K562 (cell line): ENCODE measurements around the gene ARAF. TPM values are rescaled to one million over a fixed set of nuclear protein-coding genes. Genes with fewer than 3 reads are reported as not detected.

Source experiments
- ARID3A ChIP-seq: IDR thresholded peaks from 2 replicates; pipeline ENCODE4 v1.6.1; 2012; ENCODE audit warnings: low read depth, low read length, improper control_type of control experiment, borderline replicate concordance
- CBX3 ChIP-seq, 2 experiments: IDR thresholded peaks; 1 replicate in 1 of 2; 2 replicates in 1 of 2; pipeline ENCODE4 v1.6.1; 2012; ENCODE audit warnings: inconsistent platforms in 2 of 2, low read length in 2 of 2, borderline replicate concordance in 1 of 2, control low read depth in 1 of 2
- COPS2 ChIP-seq: fragments of 450-650 bp; conservative IDR thresholded peaks from 2 replicates; pipeline ENCODE4 v1.6.1; 2016; ENCODE audit warnings: mild to moderate bottlenecking, moderate library complexity
- DNMT1 ChIP-seq: fragments of 450-650 bp; IDR thresholded peaks from 2 replicates; pipeline ENCODE4 v1.6.1; 2016; ENCODE audit warnings: antibody characterized with exemption, mild to moderate bottlenecking
- ELF2 ChIP-seq: fragments of 250-450 bp; sonication (Bioruptor Pico); IDR thresholded peaks from 2 replicates; pipeline ENCODE4 v1.5.0; 2021; ENCODE audit warnings: mild to moderate bottlenecking
- HES1 ChIP-seq: fragments of 450-650 bp; IDR thresholded peaks from 2 replicates; pipeline ENCODE4 v1.6.1; 2016; ENCODE audit warnings: low read depth, mild to moderate bottlenecking, moderate library complexity
- IRF1 ChIP-seq: sonication (generic); formaldehyde crosslinking; IDR thresholded peaks from 2 replicates; pipeline ENCODE4 v1.8.0; 2022; ENCODE audit warnings: missing genetic modification reagents, mild to moderate bottlenecking, borderline replicate concordance
- KHSRP ChIP-seq: fragments of 450-650 bp; IDR thresholded peaks from 2 replicates; pipeline ENCODE4 v1.6.1; 2017
- MAFK ChIP-seq: IDR thresholded peaks from 2 replicates; pipeline ENCODE4 v1.6.1; 2011; ENCODE audit warnings: low read length, improper control_type of control experiment
- MTF1 ChIP-seq: fragments of 250-450 bp; sonication (Bioruptor Pico); IDR thresholded peaks from 2 replicates; pipeline ENCODE4 v1.9.0; 2021; ENCODE audit warnings: moderate library complexity, mild to moderate bottlenecking, inconsistent platforms, borderline replicate concordance
- NFRKB ChIP-seq: fragments of 450-650 bp; IDR thresholded peaks from 2 replicates; pipeline ENCODE4 v1.6.1; 2016; ENCODE audit warnings: low read depth
- NFYB ChIP-seq: IDR thresholded peaks from 2 replicates; pipeline ENCODE4 v1.6.1; 2011; ENCODE audit warnings: mild to moderate bottlenecking, moderate library complexity; ENCODE audit not compliant: insufficient read length; ENCODE audit errors: extremely low read depth
- NUFIP1 ChIP-seq: fragments of 450-650 bp; IDR thresholded peaks from 2 replicates; pipeline ENCODE4 v1.6.1; 2018; ENCODE audit not compliant: partially characterized antibody
- PHB2 ChIP-seq: fragments of 450-650 bp; IDR thresholded peaks from 2 replicates; pipeline ENCODE4 v1.6.1; 2017; ENCODE audit warnings: low read depth
- PYGO2 ChIP-seq: fragments of 450-650 bp; IDR thresholded peaks from 2 replicates; pipeline ENCODE4 v1.6.1; 2016; ENCODE audit warnings: mild to moderate bottlenecking, missing genetic modification characterization, moderate library complexity, missing compliant biosample characterization
- RAD21 ChIP-seq, 2 experiments: fragments of 250-450 bp in 1 of 2; fragments of 450-650 bp in 1 of 2; sonication (Bioruptor Pico) in 1 of 2; formaldehyde crosslinking in 1 of 2; IDR thresholded peaks in 1 of 2; conservative IDR thresholded peaks in 1 of 2; 2 replicates each; pipeline versions ENCODE4 v1.4.0 to v1.8.0; 2020 to 2022; ENCODE audit warnings: mild to moderate bottlenecking in 2 of 2, moderate library complexity in 1 of 2
- TAL1 ChIP-seq: fragments of 450-650 bp; IDR thresholded peaks from 2 replicates; pipeline ENCODE4 v1.6.1; 2016; ENCODE audit warnings: mild to moderate bottlenecking
- TRIM28 ChIP-seq: fragments of 450-650 bp; IDR thresholded peaks from 2 replicates; pipeline ENCODE4 v1.6.1; 2017
- TSC22D4 ChIP-seq: fragments of 450-650 bp; IDR thresholded peaks from 2 replicates; pipeline ENCODE4 v1.6.1; 2016; ENCODE audit warnings: missing genetic modification characterization, missing biosample characterization, control low read depth
- YY1 ChIP-seq, 3 experiments: IDR thresholded peaks; 2 replicates each; pipeline ENCODE4 v1.6.1; 2011; ENCODE audit warnings: low read length in 2 of 3, mild to moderate bottlenecking in 2 of 3, moderate library complexity in 2 of 3, borderline replicate concordance in 1 of 3, control low read depth in 1 of 3, low read depth in 1 of 3; ENCODE audit not compliant: insufficient read depth in 3 of 3, insufficient replicate concordance in 2 of 3, control insufficient read depth in 1 of 3, insufficient read length in 1 of 3; ENCODE audit errors: extremely low read depth in 1 of 3
- ZFX ChIP-seq: sonication (generic); formaldehyde crosslinking; IDR thresholded peaks from 2 replicates; pipeline ENCODE4 v1.8.0; 2022; ENCODE audit warnings: mild to moderate bottlenecking, missing genetic modification reagents, moderate library complexity
- ZNF140 ChIP-seq: fragments of 250-450 bp; sonication (Bioruptor Pico); IDR thresholded peaks from 2 replicates; pipeline ENCODE4 v1.8.0; 2021; ENCODE audit warnings: moderate library complexity, mild to moderate bottlenecking, inconsistent platforms
- ZNF197 ChIP-seq: fragments of 200-800 bp; sonication (Bioruptor generic); IDR thresholded peaks from 2 replicates; pipeline ENCODE4 v1.6.1; 2016; ENCODE audit warnings: low read depth, missing genetic modification characterization, missing compliant biosample characterization
- ZNF347 ChIP-seq: fragments of 450-650 bp; formaldehyde crosslinking; IDR thresholded peaks from 2 replicates; pipeline ENCODE4 v1.4.0; 2020; ENCODE audit warnings: low read depth, mild to moderate bottlenecking, moderate library complexity
- ZNF830 ChIP-seq: fragments of 250-450 bp; sonication (Bioruptor Pico); IDR thresholded peaks from 2 replicates; pipeline ENCODE4 v1.5.0; 2021; ENCODE audit warnings: mild to moderate bottlenecking
- polyA plus RNA-seq, 8 experiments: library from polyadenylated mRNA; depleted of rRNA in 4 of 8; stranded (reverse) in 5 of 8; unstranded in 3 of 8; fragments of >200 nt; fragmentation: Nextera tagmentation in 2 of 8; fragmentation: Illumina TruSeq in 1 of 8; extraction: Ambion mirVana in 2 of 8; extraction: Trizol in 1 of 8; gene quantifications; 2 replicates each; pipeline versions ENCODE4 v1.2.1 to v1.2.3, GENCODE V29; 2011 to 2014; ENCODE audit warnings: inconsistent platforms in 1 of 8, missing spikeins in 1 of 8
- total RNA-seq, 7 experiments: library from RNA; depleted of rRNA in 6 of 7; stranded (reverse); fragments of >200 nt in 6 of 7; fragmentation: Illumina TruSeq in 2 of 7; extraction: Trizol in 2 of 7; gene quantifications; 2 replicates each; pipeline versions ENCODE4 v1.2.1 to v1.2.3, GENCODE V29; 2011 to 2021; ENCODE audit warnings: low replicate concordance in 1 of 7

ARAF gene
- total and polyA plus RNA-seq, 9 of the 15 experiments (the other 6 are each of a cell fraction or from before 2014, with no cell fraction given), result 5.5 to 70.0 (median 29.4) TPM

GRCh38 chrX:47563801-47564315 lies 2.9 kb downstream of the ARAF start (continued):
- TF ChIP-seq NFRKB (peak; percentile 46; the same call in 1 of the 2 replicates), MTF1 (CRISPR knock-in tag) (no peak), ELF2 (CRISPR knock-in tag) (no peak), RAD21 (CRISPR knock-in tag; conservative IDR thresholded peaks at IDR 0.05 in 1 of 2, IDR thresholded peaks at IDR 0.05 in 1 of 2) (no peak), MAFK (no peak), CBX3 (IDR thresholded peaks at IDR 0.05; ENCODE audit: borderline replicate concordance in 1 of 2, low read length in 2 of 2) (no peak), NUFIP1 (no peak), ZNF830 (no peak), COPS2 (no peak), PYGO2 (tag) (no peak), HES1 (0 out of 2 replicates have a peak, but pooled peaks have one; percentile 22), ZNF140 (no peak), ZNF347 (CRISPR knock-in tag) (no peak), KHSRP (no peak), TAL1 (peak; percentile 57; the same call in 1 of the 2 replicates), ARID3A (peak; percentile 68; the same call in 1 of the 2 replicates), PHB2 (no peak), TRIM28 (no peak), YY1 (IDR thresholded peaks at IDR 0.05; ENCODE audit: borderline replicate concordance in 1 of 3, control insufficient read depth in 1 of 3, extremely low read depth in 1 of 3, insufficient read depth in 3 of 3, insufficient read length in 1 of 3, insufficient replicate concordance in 2 of 3, low read depth in 1 of 3, low read length in 2 of 3) (peak in 1 of 3 experiments; percentile 75), TSC22D4 (tag) (no peak), ZFX (CRISPR knock-in tag) (no peak), DNMT1 (no peak), IRF1 (no peak), ZNF197 (CRISPR knock-in tag) (0 out of 2 replicates have a peak, but pooled peaks have one; percentile 21), NFYB (no peak)
